ENCODE data around the gene AEBP2.
A peak's percentile ranks its signal among the peaks of the same experiment; 100 is the strongest.

AEBP2 gene

DNA sequence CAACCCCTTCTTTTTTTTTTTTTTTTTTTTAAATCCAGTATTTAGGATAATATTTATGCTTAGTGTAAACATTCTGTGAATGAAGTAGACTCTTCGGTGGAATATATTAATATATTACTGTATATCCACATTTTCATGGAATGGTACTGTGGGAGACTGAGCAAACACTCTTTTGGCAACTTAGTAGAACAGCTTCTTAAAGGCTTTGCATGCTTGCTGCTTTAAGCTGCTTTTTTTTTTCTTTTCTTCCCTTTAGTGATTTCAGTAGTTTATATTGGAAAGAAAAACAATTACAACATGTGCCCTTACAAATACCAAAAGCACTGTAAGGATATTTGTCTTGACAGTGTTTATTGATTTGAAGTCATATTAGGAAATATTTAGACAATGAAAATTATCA lies 78.9 kb downstream of the AEBP2 start:
- DNase-seq: no peak

DNA sequence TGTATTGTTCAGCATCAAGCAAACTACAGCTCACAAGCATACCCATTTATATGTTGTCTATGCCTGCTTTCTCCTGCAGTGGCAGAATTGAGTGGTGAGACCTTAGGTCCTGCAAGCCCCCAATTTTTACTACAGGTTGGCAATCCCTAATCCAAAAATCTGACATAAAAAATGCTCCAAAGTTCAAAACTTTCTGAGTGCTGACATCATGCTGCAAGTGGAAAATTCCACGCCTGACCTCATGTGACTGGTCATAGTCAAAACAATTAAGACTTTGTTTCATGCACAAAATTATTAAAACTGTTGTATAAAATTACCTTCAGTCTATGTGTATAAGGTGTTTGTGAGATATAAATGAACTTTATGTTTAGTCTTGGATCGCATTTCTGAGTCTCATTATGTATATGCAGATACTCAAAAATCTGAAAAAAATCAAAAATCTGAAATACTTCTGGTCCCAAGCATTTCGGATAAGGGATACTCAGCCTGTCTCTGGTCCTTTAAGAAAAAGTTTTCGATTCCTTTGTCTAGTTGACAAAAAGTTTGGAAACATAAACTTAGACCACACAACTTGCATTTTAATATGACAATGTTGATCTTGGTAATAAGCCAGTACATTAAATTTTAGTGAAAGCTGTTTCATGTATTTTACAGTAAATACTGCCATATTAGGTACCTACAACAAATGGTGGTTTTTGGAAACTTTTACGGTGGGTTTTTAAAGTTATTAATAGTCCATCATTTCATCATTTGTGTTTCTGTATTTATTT lies 81.5 kb downstream of the AEBP2 start:
- no peak for DNase-seq

DNA sequence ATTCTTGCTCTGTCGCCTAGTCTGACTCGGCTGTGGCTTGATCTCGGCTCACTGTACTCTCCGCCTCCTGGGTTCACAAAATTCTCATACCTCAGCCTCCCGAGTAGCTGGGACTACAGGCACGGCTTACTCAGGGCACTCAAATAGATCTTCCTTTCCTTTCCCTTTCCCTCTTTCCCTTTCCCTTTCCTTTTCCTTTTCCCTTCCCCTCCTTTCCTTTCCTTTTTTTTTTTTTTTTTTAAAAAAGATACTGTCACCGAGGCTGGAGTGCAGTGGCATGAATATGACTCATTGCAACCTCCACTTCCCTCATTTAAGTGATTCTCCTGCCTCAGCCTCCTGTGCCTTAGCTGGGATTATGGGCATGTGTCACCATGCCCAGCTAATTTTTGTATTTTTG lies 86.0 kb downstream of the AEBP2 start:
- no peak for DNase-seq

DNA sequence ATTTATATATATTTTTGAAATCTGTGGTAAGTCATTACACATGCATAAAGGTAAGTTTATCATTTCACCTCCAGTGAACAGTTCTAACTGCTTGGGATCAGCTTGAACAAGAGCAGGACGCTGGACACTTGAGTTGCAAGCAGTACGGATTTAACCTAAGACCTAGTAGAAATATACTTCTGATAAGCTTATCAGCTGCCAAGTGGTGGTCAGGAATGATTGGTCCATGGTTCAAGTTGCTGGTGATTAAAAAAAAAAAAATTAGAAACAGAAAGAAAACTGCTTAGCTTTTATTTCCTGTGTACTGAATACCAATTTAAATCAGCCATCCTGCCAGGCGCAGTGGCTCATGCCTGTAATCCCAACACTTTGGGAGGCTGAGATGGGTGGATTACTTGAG lies 88.6 kb downstream of the AEBP2 start:
- no peak for DNase-seq

DNA sequence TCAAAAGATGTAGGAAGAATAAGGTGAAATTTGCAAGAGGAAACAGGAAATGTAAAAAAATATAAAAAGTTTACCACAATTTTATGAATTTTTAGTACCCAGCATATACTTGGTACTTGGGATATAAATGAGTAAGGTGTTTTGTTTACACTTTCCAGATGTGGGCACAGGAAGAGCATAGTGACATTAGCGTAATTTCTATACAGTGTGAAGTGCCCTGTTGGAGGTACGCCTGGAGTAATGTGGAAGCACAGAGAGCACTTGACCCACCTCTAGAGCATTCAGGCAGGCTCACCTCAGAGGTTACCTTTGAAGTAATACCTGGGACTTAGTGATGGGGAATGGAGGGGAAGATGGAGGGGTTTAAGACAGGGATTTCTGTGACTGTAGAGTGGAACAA lies 89.5 kb downstream of the AEBP2 start:
- no peak for DNase-seq

DNA sequence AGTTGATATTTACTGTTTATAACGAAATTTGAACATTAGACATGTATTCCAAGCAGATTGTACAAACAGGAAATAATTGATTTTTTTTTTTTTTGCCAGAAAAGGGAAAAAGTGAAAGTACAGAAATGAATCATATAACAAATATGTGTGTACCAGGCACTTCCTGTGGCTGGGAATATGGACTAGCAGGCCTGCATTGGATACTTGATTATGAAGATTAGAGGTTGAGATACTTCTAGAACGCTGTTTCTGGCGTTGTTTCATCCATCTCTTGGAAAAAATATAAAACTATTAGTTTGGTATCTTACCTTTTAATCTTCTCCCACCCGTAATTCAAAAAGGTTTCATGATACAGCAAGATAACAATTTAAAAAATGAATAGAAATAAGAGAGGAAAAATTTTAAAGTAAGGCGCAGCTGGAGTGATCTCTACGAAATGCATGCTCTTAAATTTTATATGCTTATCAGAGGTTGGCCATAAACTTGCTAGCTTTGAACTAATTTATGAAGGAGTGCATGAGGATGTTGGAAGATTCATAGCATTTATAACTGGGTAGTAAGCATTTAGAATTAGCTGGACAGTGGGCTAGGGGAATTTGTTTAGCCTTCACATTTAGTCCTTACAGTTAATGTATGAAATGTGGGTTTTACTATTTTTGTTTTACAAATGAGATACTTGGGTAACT lies 90.8 kb downstream of the AEBP2 start:
- no peak for DNase-seq

DNA sequence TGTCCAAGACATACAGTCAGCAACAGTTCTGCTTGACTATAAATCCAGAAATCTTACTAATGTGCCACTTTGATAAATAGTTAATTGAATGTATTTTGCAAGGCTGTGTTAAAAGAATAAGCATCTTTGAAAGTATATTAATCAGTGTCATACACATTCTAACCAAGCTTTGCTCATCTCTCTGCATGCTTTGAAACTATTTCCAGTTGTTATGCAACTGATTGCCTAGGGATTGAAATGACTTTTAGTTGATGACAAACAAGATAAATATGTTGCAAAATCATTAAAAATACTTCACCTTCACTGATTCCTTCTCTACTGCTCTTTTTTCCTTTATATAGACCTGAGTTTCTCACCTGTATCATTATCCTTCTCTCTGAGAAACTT lies 91.3 kb downstream of the AEBP2 start:
- no peak for DNase-seq

DNA sequence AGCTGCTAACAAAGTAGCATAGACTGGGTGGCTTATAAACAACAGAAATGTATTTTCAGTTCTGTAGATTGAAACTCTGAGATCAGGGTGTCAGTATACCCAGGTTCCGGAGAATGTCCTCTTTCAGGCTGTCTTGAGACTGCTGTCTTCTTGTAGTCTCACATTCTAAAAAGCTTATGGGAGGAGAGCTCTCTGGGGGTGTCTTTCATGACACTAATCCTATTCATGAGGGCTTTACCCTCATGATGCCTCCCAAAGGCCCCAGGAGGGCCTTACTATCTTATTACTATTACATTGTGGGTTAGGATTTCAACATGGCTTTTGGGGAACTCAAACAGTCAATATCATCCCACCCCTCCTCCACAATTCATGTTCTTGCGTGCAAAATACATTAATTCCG lies 94.3 kb downstream of the AEBP2 start:
- no peak for DNase-seq

DNA sequence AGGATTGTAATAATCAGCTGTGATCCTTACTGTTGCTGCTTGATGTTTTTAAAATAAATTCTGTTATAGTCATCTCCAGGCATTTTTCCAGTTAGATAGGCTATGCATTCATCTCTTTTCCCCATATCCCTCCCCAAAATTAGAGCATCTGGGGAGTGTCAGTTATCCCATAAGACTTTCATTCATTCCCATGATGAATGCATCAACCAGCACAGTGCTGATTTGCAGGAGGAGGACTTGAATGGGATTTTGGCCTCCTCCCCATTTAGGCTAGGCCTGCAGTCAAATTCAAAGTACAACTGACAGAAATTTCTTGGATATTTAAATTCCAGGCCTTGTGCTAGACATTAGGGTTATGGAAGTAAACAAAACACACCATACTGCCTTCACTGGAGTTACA lies 99.8 kb downstream of the AEBP2 start:
- no peak for DNase-seq

DNA sequence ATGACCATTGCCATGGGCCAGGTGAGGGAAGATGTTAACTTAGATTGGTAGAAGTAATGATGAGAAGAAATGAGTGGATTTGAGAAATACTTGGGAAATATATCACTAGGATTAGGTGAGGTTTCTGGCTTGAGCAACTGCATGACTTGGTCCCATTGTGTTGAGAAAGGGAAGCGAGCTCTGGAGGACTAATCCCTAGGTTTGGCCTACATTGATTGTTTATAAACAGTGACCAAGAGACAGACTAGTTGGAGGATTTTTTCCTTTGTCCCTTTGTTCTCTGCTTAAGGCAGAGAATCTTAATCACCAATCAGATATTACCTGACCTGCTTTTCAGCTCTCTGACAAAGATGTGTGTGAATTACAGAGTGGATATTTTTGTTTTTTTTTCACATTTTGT lies 100.5 kb downstream of the AEBP2 start:
- DNase-seq: no peak

DNA sequence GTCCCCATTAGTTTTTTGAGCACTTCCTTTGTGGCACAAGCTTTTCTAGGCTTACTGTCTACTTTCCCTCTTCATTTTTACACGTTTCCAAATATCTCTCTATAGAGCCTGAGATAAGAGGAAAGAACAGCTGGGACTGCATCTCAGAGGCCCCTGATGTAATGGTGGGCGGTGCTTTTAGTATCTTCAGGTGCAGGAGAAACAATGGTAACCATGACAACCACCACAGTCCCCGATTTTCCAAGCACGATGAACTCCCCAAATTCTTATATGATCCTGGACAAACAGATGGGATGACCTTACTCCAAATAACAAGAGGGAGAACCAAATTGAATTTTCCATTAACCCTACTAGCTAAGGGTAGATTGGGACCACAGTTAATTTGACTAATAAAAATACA lies 103.3 kb downstream of the AEBP2 start:
- DNase-seq: no peak

DNA sequence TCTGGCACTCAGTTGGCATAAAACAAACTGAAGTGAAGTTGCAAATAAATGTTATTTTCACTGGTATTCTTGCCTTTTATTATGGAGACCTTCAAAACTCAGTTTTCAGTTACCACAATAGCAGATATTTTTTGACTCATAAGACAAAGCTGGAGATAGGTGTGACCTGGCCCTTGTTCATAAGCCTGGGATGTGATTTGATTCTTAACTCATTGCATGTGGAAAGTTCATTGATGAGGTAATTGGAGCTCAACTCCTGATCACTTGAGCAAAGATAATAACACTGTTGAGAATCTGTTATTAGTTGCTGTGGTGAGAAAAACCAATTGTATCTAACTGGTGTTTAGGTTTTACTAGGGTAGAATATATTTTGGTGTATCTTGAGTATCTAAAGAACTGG lies 105.1 kb downstream of the AEBP2 start:
- no peak for DNase-seq

DNA sequence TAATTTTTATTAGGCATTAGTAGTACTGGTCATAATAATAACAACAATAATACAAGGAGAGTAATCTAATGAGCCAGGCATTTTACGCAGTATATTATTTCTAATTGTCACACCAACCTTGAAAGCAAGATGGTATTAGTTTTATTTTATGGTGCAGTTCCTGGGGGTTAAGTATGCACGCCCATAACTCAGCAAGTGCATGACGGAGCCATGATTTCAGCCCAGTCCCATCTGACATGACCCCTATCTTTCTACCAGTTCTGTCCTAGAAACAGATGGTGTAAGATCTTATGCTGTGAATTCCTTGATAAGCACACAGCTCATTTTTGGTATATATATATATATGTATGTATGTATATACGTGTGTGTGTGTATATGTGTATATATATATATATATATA lies 106.0 kb downstream of the AEBP2 start:
- DNase-seq: no peak

DNA sequence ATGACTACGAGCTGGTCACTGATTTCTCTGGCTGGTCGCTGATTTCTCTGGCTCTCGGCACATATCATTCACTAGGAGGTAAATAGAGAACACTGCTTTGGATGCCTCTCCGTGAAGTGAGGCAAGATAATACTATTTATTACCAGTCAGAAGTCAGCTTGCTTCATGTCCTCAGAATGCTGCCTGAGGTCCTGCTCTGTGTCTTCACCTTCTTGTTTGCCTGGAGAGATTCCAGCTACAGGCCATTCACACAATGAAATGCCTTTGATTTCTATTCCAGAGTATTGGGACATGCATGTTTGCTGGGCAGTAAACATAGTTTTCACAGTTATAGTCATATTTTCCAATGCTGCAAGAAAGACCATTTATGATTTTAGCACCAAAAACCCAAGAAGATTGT lies 106.7 kb downstream of the AEBP2 start:
- DNase-seq: no peak

DNA sequence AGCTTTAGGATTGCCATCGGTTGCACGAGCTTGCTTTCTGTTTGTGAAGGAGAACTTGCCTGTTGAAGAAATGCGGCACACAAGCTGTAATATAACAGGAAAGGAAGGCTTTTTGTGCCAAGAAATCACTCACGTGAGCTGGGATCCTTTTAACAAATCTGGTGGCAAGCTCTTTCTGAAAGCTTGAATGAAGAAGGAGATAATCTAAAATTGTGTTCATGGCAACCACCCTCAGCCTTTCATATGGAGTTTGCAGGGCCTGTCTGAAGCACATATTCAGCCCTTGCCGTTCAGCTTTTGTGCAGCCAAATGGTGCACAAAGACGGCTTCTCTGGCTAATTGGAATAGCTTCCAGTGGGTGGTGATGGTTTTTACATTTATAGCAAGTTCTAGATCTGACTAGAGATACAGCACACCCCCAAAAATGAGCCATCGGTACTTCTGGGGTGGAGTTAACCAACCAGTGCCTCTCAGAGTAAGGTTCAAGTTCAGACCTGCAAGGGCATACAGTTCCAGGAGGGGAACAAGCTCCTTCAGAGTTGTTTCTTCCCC lies 107.4 kb downstream of the AEBP2 start:
- no peak for DNase-seq

DNA sequence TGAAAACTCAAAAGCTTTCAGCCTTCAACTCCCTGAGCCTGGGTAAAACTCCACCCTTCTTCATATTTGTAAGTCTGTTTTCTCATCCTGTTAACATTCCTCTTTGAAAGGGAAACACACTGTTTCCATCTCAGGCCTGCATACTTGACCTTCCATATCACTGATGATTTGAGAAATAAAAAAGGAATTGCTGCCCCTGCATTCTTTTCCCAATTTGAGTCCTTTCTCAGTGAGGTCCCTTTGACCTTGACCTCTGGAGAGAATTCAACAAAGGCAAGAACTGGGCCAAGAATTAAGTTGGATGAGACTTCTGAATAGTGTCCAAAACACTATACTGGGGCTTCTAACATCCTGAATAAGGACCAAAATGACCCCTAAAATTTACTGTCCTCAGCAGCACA lies 108.0 kb downstream of the AEBP2 start:
- DNase-seq: no peak

DNA sequence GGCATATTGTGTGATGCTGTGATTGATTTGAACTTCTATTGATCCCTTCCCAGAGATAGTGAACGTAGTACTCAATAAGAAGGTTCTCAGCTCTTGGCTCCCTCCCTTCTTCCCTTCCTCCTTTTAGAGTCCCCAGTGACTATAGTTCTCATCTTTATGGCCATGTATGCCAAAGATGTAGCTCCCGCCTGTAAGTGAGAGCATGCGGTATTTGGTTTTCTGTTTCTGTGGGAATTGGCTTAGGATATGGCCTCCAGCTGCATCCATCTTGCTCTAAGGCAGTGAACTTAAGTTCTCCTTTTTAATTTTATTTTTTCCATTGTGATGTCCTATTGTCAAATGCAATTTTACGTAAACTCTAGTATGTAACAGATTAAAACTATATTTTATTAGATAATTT lies 109.5 kb downstream of the AEBP2 start:
- DNase-seq: no peak

DNA sequence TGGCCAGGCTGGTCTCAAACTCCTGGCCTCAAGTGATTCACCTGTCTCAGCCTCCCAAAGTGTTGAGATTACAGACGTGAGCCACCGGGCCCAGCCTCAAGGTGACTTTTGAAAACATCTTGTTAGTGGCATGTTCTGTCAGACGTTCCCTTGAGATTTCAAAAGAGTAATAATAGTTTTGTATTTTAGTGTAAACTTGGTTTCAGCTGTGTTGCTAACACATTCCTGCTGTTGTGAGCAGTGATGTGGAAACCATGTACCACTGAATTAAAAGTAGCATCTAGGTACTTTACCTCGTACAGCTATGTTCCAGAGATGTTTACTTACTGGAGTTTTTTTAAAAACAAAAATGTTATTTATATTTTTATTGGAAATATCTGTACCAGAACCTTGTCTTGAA lies 111.3 kb downstream of the AEBP2 start:
- no peak for DNase-seq

DNA sequence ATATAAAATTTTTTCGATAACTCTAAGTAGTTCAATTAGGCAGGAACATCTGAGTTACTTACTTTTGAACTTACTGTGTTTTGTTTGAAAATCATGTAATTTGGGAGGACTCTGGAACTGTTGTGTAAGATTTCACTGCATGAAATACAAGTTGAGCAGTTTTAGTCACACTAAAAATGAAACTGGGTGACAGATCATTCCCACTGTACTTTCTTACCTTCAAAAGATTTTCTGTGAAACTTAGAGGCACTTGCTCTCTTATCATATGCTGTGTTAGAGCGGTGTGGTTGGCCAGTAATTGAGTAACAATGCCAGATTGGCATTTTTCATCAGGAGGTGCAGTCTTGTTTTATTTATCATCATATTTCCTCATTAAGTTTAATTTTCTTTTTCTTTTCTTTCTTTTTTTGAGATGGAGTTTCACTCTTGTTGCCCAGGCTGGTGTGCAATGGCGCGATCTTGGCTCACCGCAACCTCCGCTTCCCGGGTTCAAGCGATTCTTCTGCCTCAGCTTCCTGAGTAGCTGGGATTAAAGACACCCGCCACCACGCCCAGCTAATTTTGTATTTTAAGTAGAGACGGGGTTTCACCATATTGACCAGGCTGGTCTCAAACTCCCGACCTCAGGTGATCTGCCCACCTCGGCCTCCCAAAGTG lies 113.3 kb downstream of the AEBP2 start:
- DNase-seq: peak; percentile 11

DNA sequence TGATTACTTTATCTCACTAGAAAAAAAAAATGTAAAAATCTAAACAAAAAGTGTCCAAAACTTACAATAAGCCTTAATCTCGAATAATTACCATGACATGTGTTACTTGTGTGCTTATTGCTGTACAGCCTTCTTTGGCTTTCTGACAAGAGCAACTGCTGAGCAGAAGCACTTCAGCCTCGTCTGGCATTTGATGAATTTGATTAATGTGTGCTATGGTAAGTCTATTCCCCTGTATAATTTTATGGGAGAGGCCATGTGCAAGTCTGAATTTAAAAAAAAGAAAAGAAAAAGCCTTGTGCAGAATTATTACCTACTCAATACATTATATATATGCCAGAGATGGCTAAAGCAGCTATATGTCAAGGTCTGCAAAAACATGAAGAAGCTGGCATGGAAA lies 113.9 kb downstream of the AEBP2 start:
- DNase-seq: no peak

DNA sequence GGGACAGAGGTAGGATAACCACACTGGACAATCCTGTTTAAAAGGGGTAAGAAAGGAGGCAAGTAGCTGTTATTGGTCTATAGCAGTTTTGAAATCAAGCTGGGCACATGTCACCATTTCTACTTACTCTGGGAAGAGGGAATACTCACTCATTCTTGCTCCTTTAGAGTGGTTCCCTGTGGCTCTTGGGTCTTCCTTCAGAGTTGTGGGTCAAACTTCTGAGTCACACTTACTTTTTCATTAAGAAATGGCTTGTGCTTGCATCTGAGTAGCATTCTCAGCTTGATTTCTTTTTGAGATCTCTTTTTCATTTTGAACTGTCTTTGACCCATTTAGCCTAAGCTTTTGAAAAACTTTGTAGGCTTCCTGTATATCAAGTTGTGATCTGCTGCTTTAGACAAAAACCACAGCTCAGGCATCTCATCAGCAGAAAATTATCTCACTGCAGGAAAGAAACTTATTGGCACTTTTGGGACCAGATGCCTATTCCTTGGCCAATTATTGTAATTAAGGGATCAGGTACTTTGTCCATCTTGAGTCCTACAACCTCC lies 122.2 kb downstream of the AEBP2 start:
- no peak for DNase-seq

All from CD4-positive, alpha-beta T cell treated with Interleukin-17A for 1 hour (primary cell).